ENCODE data around the gene TANGO2.

Gene TANGO2, protein sequence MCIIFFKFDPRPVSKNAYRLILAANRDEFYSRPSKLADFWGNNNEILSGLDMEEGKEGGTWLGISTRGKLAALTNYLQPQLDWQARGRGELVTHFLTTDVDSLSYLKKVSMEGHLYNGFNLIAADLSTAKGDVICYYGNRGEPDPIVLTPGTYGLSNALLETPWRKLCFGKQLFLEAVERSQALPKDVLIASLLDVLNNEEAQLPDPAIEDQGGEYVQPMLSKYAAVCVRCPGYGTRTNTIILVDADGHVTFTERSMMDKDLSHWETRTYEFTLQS

DNA sequence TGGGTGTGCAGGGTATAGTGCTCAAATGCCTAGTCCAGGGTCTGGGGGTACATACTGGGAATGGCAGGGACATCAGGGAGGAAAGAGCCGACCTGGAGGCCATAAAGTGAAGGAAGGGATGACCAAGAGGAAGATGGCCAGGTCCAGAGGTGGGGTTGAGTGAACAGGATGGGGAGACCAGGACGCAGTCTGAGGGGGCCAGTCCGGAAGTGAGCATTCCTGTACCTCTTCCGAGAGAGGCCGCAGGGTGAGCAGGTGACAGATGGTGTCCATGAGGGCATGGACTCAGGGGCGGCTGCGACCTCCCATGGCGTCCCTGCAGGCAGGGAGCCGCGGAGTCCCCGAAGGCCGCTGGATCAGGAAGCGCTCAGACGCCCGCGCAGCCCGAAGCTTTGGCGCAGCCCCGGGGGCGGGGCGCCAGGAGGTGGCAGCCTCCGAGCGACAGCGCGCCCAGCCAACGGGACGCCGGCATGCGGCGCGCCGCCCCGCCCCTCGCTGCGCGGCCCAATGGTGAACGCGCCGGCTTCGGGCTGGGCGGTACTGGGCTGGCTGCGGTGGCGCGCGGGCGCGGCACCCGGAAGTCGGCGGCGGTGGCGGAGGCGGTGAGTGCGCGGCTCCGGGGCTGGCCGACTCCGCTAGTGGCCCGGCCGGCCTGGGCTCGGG is at the start of gene TANGO2:
Gene TANGO2 (plus strand): TSS at position 578 of the 663 bp plus-strand sequence. CDS start 15,689 bp downstream, outside the sequence.
- no peak for TF ChIP-seq ZFX (IDR thresholded peaks at IDR 0.05)
- TF ChIP-seq, protein P1, sequence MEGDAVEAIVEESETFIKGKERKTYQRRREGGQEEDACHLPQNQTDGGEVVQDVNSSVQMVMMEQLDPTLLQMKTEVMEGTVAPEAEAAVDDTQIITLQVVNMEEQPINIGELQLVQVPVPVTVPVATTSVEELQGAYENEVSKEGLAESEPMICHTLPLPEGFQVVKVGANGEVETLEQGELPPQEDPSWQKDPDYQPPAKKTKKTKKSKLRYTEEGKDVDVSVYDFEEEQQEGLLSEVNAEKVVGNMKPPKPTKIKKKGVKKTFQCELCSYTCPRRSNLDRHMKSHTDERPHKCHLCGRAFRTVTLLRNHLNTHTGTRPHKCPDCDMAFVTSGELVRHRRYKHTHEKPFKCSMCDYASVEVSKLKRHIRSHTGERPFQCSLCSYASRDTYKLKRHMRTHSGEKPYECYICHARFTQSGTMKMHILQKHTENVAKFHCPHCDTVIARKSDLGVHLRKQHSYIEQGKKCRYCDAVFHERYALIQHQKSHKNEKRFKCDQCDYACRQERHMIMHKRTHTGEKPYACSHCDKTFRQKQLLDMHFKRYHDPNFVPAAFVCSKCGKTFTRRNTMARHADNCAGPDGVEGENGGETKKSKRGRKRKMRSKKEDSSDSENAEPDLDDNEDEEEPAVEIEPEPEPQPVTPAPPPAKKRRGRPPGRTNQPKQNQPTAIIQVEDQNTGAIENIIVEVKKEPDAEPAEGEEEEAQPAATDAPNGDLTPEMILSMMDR (conservative IDR thresholded peaks at IDR 0.05) = no peak
- H3K27ac ChIP-seq = peak within 1 kb of the TSS; percentile 82

DNA sequence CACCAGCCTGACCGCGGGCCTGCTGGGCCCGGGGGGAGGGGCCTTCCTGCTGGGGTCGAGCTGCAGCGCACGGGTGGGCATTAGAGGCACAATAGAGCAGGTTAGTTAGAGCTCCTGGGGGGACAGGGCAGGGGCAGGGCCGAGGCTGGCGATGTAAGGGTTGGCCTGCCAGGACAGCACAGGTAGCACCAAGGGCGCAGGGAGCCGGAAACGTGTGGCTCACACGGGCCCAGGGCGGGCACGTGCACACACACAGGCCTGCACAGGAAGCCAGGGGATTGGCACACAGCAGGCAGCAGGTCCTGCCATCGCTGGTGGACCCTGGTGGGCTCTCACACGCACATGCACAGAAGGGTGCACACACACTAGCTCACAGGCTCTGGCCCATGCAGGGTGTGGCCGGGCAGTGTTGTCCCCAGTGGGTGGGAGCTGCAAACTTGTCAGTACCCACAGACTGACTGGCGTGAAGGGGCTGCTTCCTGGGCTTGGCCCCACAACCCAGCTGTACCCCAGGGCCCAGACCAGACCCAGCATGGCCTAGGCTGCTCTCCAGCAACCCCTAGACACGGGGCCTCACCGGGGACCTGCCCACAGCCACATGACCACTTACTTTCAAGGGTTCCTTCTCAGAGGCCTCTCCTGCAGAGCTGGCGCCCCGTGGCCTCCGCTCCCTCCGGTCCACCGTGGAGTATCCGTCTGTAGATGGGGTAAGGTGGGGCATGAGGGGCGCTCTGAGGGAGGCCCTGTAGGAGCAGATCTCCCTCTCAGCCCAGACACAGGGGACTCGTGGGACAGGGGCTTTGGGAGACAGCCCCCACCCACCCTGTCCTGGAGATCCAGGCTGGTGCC is 49.4 kb upstream of the TANGO2 start:
- TF ChIP-seq, protein P1 (conservative IDR thresholded peaks at IDR 0.05) = no peak
- TF ChIP-seq ZFX (IDR thresholded peaks at IDR 0.05) = no peak
- H3K27ac ChIP-seq = no peak overlapping the region

- TF ChIP-seq, protein P1 (conservative IDR thresholded peaks at IDR 0.05) = no peak
- TF ChIP-seq ZFX (IDR thresholded peaks at IDR 0.05) = no peak
- H3K27ac ChIP-seq = no peak overlapping the region
These were observed 48.7 kb upstream of the TANGO2 start for GRCh38 chr22:19972251-19972650.

GRCh38 chr22:19972652-19973550 is 48.0 kb upstream of the TANGO2 start:
- no peak overlapping the region for H3K27ac ChIP-seq
- TF ChIP-seq ZFX (IDR thresholded peaks at IDR 0.05) = no peak
- TF ChIP-seq, protein P1 (conservative IDR thresholded peaks at IDR 0.05) = no peak

DNA sequence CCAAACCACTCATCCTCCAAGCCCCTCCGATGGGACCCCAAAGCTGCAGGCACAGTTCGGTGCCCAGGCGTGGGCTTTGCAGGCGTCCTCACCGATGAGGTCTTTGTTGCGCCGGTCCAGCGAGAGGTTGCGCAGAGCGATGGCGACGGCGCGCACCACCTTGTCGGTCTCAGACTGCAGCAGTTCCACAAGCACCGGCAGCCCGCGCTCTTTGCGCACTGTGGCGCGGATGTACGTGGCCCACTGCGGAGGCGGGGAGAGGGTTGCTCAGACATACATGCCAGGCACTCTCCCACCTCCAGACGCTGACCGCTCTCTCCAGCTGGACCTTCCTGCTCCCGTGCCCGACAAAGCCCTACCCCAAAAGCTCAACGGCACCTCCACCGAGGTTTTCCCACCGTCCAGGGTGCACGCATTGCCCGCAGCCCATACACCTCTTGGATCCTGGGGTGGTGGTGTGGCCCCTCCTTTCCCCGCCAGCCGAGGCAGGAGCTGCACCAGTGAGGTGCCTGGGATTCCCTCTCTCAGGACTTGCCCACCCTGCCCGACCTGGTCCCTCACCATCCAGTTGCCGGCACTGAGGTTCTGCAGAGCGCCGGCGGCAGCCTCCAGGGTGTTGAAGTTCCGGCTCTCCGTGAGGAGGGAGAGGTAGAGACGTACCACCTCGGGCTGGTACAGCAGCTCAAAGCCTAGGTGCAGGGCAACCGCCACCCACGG is 47.2 kb upstream of the TANGO2 start:
- H3K27ac ChIP-seq = no peak overlapping the region
- no peak for TF ChIP-seq ZFX (IDR thresholded peaks at IDR 0.05)
- TF ChIP-seq, protein P1 (conservative IDR thresholded peaks at IDR 0.05) = no peak

DNA sequence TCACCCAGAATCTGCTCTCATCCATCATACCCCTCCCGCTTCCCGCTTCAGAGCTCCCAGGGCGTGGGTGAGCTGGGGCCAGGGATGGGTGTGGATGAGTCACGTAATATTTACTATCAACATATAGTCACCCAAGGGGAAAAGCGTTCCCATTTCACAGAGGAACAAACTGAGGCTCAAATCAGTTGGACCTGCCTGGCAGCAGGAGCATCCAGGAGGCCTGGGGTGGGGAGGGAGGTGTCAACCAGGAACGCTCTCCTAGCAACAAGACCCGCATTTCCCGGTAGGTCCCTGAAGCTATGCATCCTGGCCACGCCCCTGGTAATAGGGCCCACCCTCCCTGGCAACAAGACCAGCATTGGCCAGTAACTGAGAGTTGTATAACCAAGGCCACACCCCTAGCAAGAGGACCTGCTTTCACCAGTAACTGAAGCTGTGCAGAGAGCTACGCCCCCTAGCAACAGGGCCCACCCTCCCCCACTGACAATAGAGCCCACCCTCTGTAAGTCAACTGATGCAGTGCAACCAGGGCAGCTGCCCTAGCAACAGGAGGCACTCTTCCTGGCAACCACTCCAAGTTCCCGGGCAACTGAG is 46.5 kb upstream of the TANGO2 start:
- TF ChIP-seq ZFX (IDR thresholded peaks at IDR 0.05) = no peak
- TF ChIP-seq, protein P1 (conservative IDR thresholded peaks at IDR 0.05) = no peak
- no peak overlapping the region for H3K27ac ChIP-seq

Data from C4-2B (cell line).